Glomerular endothelial cell (primary cell): ENCODE data around the gene SNRPD3. TPM values are rescaled to one million over a fixed set of nuclear protein-coding genes. Genes with fewer than 3 reads are reported as not detected.
A peak's percentile ranks its signal among the peaks of the same experiment; 100 is the strongest.

Experiments
- DNase-seq: peaks from one replicate; pipeline ENCODE4 v3.0.0-alpha.2; 2011; ENCODE audit warnings: low read depth, low spot score; ENCODE audit errors: extremely low read depth
- total RNA-seq: library from RNA; depleted of rRNA; stranded (reverse); fragments of >200 nt; gene quantifications from 2 replicates; pipeline ENCODE4 v1.2.3, GENCODE V29; 2015

The SNRPD3 gene
- total RNA-seq = 163 and 240 TPM in 2 replicates

- DNase-seq = peak; percentile 71
These were observed at the start of gene SNRPD3 for GRCh38 chr22:24555165-24556039. TSS of gene SNRPD3 (plus strand) at chr22:24555999. CDS start at chr22:24557675, 1,676 bp downstream.

GRCh38 chr22:24506802-24507438, 48.9 kb upstream of the SNRPD3 start:
- no peak for DNase-seq

GRCh38 chr22:24507716-24508115, 48.1 kb upstream of the SNRPD3 start:
- no peak for DNase-seq

- DNase-seq = no peak
These were observed 44.9 kb upstream of the SNRPD3 start for GRCh38 chr22:24510637-24511625.

GRCh38 chr22:24512043-24512442, 43.8 kb upstream of the SNRPD3 start:
- DNase-seq = no peak

- no peak for DNase-seq
These were observed 42.2 kb upstream of the SNRPD3 start for GRCh38 chr22:24513378-24514240.

- DNase-seq = no peak
These were observed 41.4 kb upstream of the SNRPD3 start for GRCh38 chr22:24514241-24515026.

GRCh38 chr22:24515027-24515338, 40.8 kb upstream of the SNRPD3 start:
- no peak for DNase-seq

- no peak for DNase-seq
These were observed 39.5 kb upstream of the SNRPD3 start for GRCh38 chr22:24516301-24516737.

GRCh38 chr22:24517446-24517845, 38.4 kb upstream of the SNRPD3 start:
- no peak for DNase-seq

- no peak for DNase-seq
These were observed 37.6 kb upstream of the SNRPD3 start for GRCh38 chr22:24518228-24518627.

- DNase-seq = no peak
These were observed 36.9 kb upstream of the SNRPD3 start for GRCh38 chr22:24518771-24519485.

GRCh38 chr22:24519496-24519895, 36.3 kb upstream of the SNRPD3 start:
- DNase-seq = no peak

GRCh38 chr22:24521791-24522245, 34.0 kb upstream of the SNRPD3 start:
- peak; percentile 67 for DNase-seq

GRCh38 chr22:24523873-24524272, 31.9 kb upstream of the SNRPD3 start:
- no peak for DNase-seq

GRCh38 chr22:24525416-24526037, 30.3 kb upstream of the SNRPD3 start:
- DNase-seq = no peak

GRCh38 chr22:24526191-24526590, 29.6 kb upstream of the SNRPD3 start:
- no peak for DNase-seq

GRCh38 chr22:24529898-24530297, 25.9 kb upstream of the SNRPD3 start:
- DNase-seq = no peak
